ENCODE data around the gene PDE6C. TPM values are rescaled to one million over a fixed set of nuclear protein-coding genes. Genes with fewer than 3 reads are reported as not detected.

Gene PDE6C
- total RNA-seq, 1 experiment from 2014 or later: not detected

DNA sequence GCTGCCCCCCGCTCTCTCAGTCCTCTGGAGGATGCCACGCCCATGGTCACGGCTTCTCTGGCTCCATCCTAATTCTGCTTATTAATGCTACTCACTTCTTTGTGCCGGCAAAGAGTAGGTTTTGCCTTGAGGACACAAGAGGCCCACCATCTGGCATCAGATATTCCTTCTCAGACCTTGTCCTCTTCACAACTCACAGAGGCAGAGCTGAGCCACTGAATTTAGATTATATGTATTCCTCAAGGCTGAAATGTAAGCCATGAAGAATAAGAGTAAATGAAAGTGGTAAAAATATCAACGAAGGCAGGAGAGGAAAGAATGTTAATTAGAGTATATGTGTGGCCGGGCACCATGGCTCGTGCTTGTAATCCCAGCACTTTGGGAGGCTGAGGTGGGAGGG lies 17.8 kb upstream of the PDE6C start:
- no peaks in the 10 kb centered on the region; the same call in 1 of the 2 replicates for H3K27me3 ChIP-seq (ENCODE audit: insufficient read depth, low read length)
- H3K4ac ChIP-seq (ENCODE audit: low read depth, low read length): no peak overlapping the region
- H3K18ac ChIP-seq (ENCODE audit: insufficient read length, low read depth, low read length): no peak overlapping the region
- no peaks in the 10 kb centered on the region for H3K79me1 ChIP-seq (ENCODE audit: insufficient read depth, low read depth, low read length, poor library complexity, severe bottlenecking)
- no peak overlapping the region for H2BK15ac ChIP-seq (ENCODE audit: low read depth, low read length)
- no peaks in the 10 kb centered on the region for H3K23me2 ChIP-seq (ENCODE audit: insufficient read length, low read depth, low read length, poor library complexity, severe bottlenecking)
- H2BK5ac ChIP-seq (ENCODE audit: insufficient read length, low read length): no peak overlapping the region
- H2BK20ac ChIP-seq (ENCODE audit: low read depth, low read length, poor library complexity, severe bottlenecking): no peak overlapping the region
- H3K4me1 ChIP-seq (ENCODE audit: insufficient read depth, low read length): no peaks in the 10 kb centered on the region; the same call in 1 of the 2 replicates
- H3K36me3 Mint-ChIP-seq (ENCODE audit: insufficient read depth in 1 of 3, low read depth in 3 of 3): no peaks in the 10 kb centered on the region
- H3K9me3 ChIP-seq (ENCODE audit: control insufficient read depth, low read depth, low read length): no peaks in the 10 kb centered on the region
- DNase-seq: no peak
- no peak overlapping the region for H2AK5ac ChIP-seq (ENCODE audit: insufficient read length, low read length)
- H3K9me3 Mint-ChIP-seq: no peaks in the 10 kb centered on the region
- H3T11ph ChIP-seq (ENCODE audit: low read length): no peak overlapping the region
- H3K27ac Mint-ChIP-seq: no peak overlapping the region
- no peaks in the 10 kb centered on the region for H3K79me2 ChIP-seq (ENCODE audit: insufficient read depth, low read length)
- TF ChIP-seq, protein P1, sequence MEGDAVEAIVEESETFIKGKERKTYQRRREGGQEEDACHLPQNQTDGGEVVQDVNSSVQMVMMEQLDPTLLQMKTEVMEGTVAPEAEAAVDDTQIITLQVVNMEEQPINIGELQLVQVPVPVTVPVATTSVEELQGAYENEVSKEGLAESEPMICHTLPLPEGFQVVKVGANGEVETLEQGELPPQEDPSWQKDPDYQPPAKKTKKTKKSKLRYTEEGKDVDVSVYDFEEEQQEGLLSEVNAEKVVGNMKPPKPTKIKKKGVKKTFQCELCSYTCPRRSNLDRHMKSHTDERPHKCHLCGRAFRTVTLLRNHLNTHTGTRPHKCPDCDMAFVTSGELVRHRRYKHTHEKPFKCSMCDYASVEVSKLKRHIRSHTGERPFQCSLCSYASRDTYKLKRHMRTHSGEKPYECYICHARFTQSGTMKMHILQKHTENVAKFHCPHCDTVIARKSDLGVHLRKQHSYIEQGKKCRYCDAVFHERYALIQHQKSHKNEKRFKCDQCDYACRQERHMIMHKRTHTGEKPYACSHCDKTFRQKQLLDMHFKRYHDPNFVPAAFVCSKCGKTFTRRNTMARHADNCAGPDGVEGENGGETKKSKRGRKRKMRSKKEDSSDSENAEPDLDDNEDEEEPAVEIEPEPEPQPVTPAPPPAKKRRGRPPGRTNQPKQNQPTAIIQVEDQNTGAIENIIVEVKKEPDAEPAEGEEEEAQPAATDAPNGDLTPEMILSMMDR (conservative IDR thresholded peaks at IDR 0.05): no peak
- no peak overlapping the region for H4K91ac ChIP-seq (ENCODE audit: insufficient read length, low read depth, low read length)
- H3K23ac ChIP-seq (ENCODE audit: insufficient read length, low read depth, low read length): no peak overlapping the region
- H3K27me3 Mint-ChIP-seq (ENCODE audit: low read depth): peaks cover 32% of the 10 kb centered on the region
- no peak overlapping the region for H2BK12ac ChIP-seq (ENCODE audit: insufficient read length, low read depth, low read length)
- H4K5ac ChIP-seq (ENCODE audit: insufficient read length, low read depth, low read length): no peak overlapping the region
- no peak overlapping the region for H3K14ac ChIP-seq (ENCODE audit: insufficient read depth, low read length)
- no peak overlapping the region for H3K4me3 Mint-ChIP-seq
- H4K8ac ChIP-seq (replicated peaks; ENCODE audit: insufficient read length, low read depth, low read length): no peak overlapping the region
- no peaks in the 10 kb centered on the region for H4K20me1 ChIP-seq (ENCODE audit: control insufficient read depth, insufficient read depth, insufficient read length)
- H2AFZ ChIP-seq (ENCODE audit: low read length): no peak overlapping the region
- peaks cover 21 to 25% of the 10 kb centered on the region in 2 experiments for H3K4me1 Mint-ChIP-seq
- no peak overlapping the region for H3K27ac ChIP-seq (ENCODE audit: insufficient read length, low read depth, low read length)
- no CpG with 5 or more reads among the region's 7 CpGs for WGBS (ENCODE audit: extremely low coverage, insufficient read length, low lambda C conversion rate)
- H3K56ac ChIP-seq (ENCODE audit: insufficient read length, low read depth, low read length): no peak overlapping the region
- no peak overlapping the region for H3K9ac ChIP-seq (ENCODE audit: extremely low read depth, insufficient read length, low read length)
- no peak overlapping the region for H3K4me2 ChIP-seq (ENCODE audit: insufficient read depth, insufficient read length, low read length)
- no peak overlapping the region for H2BK120ac ChIP-seq (ENCODE audit: low read depth, low read length, poor library complexity, severe bottlenecking)

Data from H9 (cell line).